ENCODE measurements around the gene CCDC171.

GRCh38 chr9:15882883-15883282 is 330.0 kb downstream of the CCDC171 start:
- TF ChIP-seq POLR2A (IDR thresholded peaks at IDR 0.05) (no peak), POLR2AphosphoS5 (IDR thresholded peaks at IDR 0.05) (no peak)

All from suprapubic skin (tissue), 4 donors.